AG10803 (cell line): ENCODE results near the gene SV2C.
A peak's percentile ranks its signal among the peaks of the same experiment; 100 is the strongest.
"Not testable (repeated sequence)": the region's sequence is repeated elsewhere in the genome, so short reads cannot be mapped to it uniquely, and the experiment has no call there.

Source experiments
- DNase-seq: peaks from one replicate; pipeline ENCODE4 v3.0.0; 2010; ENCODE audit warnings: low read depth
- H3K4me3 ChIP-seq: 2 replicates; pipeline ENCODE4 v1.5.1; 2011; ENCODE audit warnings: mild to moderate bottlenecking, low read length, control low read depth
- TF ChIP-seq, protein P1 (sequence below): conservative IDR thresholded peaks from 2 replicates; pipeline ENCODE4 v1.5.1; 2011; ENCODE audit warnings: mild to moderate bottlenecking, low read length, control low read depth, inconsistent platforms

SV2C gene

DNA sequence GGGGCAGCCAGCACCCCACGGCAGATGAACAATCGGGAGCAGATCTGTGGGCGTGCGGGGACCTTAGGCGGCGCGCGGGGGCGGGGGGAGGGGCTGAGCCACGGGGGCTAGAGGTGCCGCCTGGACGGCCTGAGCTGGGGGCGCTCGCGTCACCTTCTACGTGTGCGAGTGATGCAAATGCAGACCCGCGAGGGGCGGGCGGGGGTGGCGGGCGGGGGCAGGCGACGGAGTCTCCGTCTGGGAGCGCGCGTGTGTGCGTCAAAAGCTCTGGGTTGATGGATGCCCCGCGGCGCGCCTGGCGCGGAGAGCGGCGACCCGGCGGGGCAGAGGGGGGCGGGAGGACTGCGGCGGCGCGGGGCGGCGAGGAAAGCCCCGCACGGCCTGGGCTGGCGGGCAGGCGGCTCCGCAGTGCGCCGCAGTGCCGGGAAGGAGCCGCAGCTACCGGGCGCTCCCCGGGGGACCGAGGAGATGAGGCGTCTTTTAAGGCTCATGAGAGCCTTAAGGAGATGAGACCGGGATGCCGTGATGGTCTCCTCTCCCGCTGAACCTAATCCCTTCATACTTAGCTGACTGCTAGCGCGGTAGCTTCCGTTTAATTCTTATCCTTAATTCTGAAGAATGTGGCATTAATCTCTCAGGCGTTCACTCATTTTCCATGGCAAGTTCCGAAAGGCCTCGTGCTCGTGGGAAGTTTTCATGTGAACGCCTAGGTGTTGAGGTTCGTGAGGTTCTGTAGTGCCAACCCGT is 1.5 kb downstream of the SV2C start:
- TF ChIP-seq, protein P1, sequence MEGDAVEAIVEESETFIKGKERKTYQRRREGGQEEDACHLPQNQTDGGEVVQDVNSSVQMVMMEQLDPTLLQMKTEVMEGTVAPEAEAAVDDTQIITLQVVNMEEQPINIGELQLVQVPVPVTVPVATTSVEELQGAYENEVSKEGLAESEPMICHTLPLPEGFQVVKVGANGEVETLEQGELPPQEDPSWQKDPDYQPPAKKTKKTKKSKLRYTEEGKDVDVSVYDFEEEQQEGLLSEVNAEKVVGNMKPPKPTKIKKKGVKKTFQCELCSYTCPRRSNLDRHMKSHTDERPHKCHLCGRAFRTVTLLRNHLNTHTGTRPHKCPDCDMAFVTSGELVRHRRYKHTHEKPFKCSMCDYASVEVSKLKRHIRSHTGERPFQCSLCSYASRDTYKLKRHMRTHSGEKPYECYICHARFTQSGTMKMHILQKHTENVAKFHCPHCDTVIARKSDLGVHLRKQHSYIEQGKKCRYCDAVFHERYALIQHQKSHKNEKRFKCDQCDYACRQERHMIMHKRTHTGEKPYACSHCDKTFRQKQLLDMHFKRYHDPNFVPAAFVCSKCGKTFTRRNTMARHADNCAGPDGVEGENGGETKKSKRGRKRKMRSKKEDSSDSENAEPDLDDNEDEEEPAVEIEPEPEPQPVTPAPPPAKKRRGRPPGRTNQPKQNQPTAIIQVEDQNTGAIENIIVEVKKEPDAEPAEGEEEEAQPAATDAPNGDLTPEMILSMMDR = no peak
- DNase-seq = peak; percentile 25
- H3K4me3 ChIP-seq = no peak overlapping the region

DNA sequence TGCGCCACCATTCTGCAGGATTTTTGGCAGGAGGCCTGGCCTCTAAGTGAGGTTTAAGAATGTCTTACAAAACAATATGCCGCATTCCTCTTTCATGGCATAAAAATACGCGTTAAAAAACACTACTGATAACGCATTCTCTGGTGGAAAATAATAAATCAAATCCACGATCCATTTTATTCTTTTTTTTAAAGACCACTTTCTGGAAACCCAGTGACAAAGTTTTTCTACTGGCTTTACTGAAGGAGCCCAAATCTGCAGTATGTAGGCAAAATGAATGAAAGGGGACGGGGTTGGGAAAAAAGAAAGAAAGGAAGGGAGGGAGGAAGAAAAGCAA is 2.0 kb downstream of the SV2C start:
- H3K4me3 ChIP-seq = no peak overlapping the region
- no peak for DNase-seq
- TF ChIP-seq, protein P1 = no peak

DNA sequence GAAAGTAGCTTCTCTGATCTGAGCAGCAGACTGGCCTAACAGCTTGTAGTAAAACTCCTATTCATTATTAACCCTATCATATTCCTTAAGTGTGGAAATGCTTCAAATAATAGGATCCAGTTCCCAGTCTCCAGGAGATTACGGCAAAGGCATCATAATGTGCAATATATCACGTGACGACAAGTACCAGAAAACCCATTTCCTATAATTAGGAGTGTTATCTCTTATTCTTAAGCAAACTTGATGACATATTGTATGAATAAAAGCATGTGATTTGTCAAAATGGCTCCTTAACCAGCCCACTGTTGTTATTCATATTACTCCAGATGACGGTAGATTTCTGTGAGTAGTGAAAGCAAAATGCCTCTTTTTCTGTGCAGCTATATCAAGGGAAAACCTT is 2.9 kb downstream of the SV2C start:
- DNase-seq = no peak
- no peak overlapping the region for H3K4me3 ChIP-seq
- TF ChIP-seq, protein P1 = no peak

DNA sequence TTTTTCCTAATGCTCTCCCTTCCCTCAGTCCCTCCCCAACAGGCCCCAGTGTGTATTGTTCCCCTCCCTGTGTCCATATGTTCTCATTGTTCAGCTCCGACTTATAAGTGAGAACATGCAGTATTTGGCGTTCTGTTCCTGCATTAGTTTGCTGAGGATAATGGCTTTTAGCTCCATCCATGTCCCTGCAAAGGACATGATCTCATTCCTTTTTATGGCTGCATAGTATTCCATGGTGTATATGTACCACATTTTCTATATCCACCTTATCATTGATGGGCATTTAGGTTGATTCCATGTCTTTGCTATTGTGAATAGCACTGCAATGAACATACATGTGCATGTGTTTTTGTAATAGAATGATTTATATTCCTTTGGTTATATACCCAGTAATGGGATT is 6.0 kb downstream of the SV2C start:
- not testable (repeated sequence) for DNase-seq, H3K4me3 ChIP-seq

DNA sequence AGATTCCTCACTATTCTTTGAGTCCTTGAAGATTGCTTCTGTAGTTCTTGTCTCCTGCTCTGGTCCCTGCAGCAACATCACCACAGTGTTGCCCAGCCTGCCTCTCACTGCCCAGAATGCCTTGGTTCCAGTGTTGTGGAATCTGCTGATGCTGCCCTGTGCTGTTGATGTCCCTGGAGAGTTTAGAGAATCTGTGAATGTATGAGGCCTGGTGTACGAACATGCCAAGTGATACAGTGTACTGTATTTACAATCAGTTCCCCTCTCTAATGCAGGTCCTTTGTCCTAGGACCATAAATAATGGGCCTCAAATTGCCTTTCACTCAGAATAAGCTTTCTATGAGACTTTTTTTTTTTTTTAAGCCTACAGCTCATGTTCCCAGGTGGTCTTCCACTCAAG is 8.2 kb downstream of the SV2C start:
- TF ChIP-seq, protein P1 = no peak

DNA sequence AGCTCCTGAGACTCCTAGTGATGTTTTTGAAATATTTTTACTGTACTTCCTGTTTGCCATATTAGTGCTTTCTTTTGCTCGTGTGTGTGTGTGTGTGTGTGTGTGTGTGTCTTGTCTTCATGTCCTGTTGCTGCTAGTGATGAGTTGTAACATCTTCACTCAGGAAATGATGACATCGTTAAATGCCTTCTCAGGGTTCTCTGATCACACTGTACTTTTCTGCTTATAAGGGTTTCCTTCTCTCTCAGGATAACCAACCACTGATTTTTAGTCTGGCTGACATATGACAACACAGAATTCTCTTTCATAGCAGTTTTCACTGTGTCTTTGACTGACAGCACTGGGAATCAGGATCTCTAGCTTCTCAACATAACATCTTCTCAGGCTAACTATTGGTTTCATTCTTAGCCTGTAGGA is 16.1 kb downstream of the SV2C start:
- no peak overlapping the region for H3K4me3 ChIP-seq
- no peak for DNase-seq
- TF ChIP-seq, protein P1 = no peak

More for the DNA sequence above, 8.2 kb downstream of the SV2C start:
- DNase-seq = no peak
- H3K4me3 ChIP-seq = no peak overlapping the region

DNA sequence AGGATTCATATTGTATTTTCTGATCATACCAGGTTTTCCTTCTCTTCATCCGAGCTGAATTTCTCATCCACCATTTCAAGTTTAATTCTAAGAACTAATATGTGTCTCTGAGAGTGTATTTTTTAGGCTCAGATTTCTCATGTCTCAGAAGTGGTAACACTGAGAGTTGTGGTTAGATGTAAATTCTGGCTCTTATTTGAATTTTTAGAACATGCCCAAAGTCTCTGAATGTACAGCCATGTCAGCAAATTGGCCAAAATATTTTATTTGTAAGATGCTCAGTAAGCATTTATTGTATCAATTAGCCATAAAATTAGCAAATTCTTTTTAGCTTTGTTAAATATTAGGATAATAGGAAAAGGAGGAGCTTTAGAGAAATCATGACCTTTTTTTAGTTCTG is 16.6 kb downstream of the SV2C start:
- DNase-seq = no peak
- no peak overlapping the region for H3K4me3 ChIP-seq
- TF ChIP-seq, protein P1 = no peak
